Large intestine (tissue), 3 donors: ENCODE data around the gene NFATC1. TPM values are rescaled to one million over a fixed set of nuclear protein-coding genes. Genes with fewer than 3 reads are reported as not detected.

Experiments
- DNase-seq, 2 donors: peaks; one replicate each; pipeline versions ENCODE4 v3.0.0 to v3.0.0-alpha.2; 2013
- H3K27ac ChIP-seq: one replicate; pipeline ENCODE4 v1.5.1; 2013; ENCODE audit warnings: low read length
- H3K27me3 ChIP-seq: 2 replicates; pipeline ENCODE4 v1.6.1; 2013; ENCODE audit warnings: low read length; ENCODE audit not compliant: control insufficient read depth, insufficient read depth
- H3K36me3 ChIP-seq: 2 replicates; pipeline ENCODE4 v1.6.1; 2013; ENCODE audit warnings: low read length; ENCODE audit not compliant: control insufficient read depth, insufficient read depth
- H3K4me1 ChIP-seq: one replicate; pipeline ENCODE4 v1.6.1; 2013; ENCODE audit warnings: low read length; ENCODE audit not compliant: control insufficient read depth, insufficient read depth
- H3K4me3 ChIP-seq: one replicate; pipeline ENCODE4 v1.5.1; 2013; ENCODE audit warnings: low read length
- H3K9me3 ChIP-seq: one replicate; pipeline ENCODE4 v1.6.1; 2013; ENCODE audit warnings: mild to moderate bottlenecking, low read depth, low read length, moderate library complexity; ENCODE audit not compliant: control insufficient read depth
- WGBS: methylation state at CpG from one replicate; pipeline ENCODE4 v1.1.5; 2013; ENCODE audit warnings: low lambda C conversion rate; ENCODE audit not compliant: insufficient coverage; 5-methylcytosine and 5-hydroxymethylcytosine counted together
- polyA plus RNA-seq: library from polyadenylated mRNA; unstranded; fragments of 120-200 nt; gene quantifications from one replicate; pipeline ENCODE4 v1.2.1, GENCODE V29; 2013

NFATC1 gene
- polyA plus RNA-seq, 1 donor = 6.9 TPM

DNA sequence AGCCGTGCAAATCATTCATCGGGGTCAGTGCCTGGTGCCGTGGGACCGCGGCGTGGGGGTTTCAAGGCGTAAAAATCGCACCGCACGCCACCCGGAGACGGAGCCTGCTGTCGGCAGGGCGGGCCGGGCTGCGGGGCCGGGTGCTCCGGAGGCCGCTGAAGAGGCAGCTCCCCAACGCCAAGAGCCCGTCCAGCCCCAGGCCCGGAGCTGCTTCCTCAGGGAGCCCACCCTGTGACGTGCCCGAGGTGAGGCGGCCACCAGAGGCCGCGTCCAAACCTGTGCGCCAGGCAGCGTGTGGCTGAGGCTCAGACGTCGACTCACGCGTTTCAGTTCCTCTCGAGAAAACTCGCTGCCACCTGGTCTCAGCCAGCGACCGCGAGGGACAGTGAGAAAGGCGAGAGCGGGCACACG, 98.1 kb downstream of the NFATC1 start:
- Histone ChIP-seq H3K4me3 (no peak overlapping the region), H3K4me1 (peaks cover 9% of the 10 kb centered on the region), H3K27ac (no peak overlapping the region), H3K27me3 (no peaks in the 10 kb centered on the region), H3K36me3 (no peaks in the 10 kb centered on the region), H3K9me3 (peaks cover 47% of the 10 kb centered on the region)
- WGBS = no CpG with 5 or more reads among the region's 41 CpGs
- DNase-seq = no peak

DNA sequence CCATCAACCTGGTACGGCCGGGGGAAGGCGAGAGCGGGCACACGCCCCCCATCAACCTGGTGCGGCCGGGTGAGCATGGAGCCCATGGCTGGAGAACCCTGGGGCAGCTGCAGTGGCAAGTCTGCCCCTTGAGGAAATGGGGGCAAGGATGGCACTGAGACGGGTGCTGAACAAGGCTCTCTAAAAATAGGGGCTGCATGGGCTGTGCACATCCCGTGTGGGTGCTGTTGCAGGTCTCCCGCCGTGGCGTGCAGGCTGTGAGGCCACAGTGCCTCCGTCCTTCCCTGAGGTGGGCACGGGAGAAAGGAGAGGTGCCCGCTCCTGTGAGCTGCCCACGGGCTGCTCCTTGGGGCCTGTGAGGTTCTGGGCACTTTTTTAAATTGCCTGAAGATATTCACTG, 99.2 kb downstream of the NFATC1 start:
- H3K27ac ChIP-seq = no peak overlapping the region
- H3K9me3 ChIP-seq = peaks cover 52% of the 10 kb centered on the region
- DNase-seq = no peak
- no peaks in the 10 kb centered on the region for H3K27me3 ChIP-seq
- WGBS = no CpG with 5 or more reads among the region's 16 CpGs
- H3K36me3 ChIP-seq = no peaks in the 10 kb centered on the region
- H3K4me1 ChIP-seq = peaks cover 9% of the 10 kb centered on the region
- no peak overlapping the region for H3K4me3 ChIP-seq

DNA sequence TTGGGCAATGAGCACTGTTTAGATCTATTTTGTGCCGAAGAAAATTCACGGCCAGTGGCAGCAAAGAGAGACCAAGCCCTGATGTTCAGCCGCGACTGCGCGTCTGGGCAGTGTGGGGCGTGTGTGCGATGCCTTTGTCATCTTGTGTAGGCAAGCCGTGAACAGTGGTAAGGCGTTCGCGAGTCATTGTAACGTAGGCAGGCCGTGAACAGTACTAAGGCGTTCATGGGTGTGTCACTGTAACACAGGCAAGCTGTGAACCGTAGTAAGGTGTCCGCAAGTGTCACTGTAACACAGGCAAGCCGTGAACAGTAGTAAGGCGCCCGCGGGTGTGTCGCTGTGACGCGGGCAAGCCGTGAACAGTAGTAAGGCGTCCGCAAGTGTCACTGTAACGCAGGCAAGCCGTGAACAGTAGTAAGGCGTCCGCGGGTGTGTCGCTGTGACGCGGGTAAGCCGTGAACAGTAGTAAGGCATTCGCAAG, 99.9 kb downstream of the NFATC1 start:
- DNase-seq = no peak
- H3K9me3 ChIP-seq = peaks cover 52% of the 10 kb centered on the region
- no peaks in the 10 kb centered on the region for H3K36me3 ChIP-seq
- H3K27me3 ChIP-seq = no peaks in the 10 kb centered on the region
- no peak overlapping the region for H3K4me3 ChIP-seq
- peak overlapping the region; percentile 73 for H3K27ac ChIP-seq
- 98% methylated on average over 9 of the region's 37 CpGs for WGBS
- H3K4me1 ChIP-seq = peaks cover 9% of the 10 kb centered on the region

DNA sequence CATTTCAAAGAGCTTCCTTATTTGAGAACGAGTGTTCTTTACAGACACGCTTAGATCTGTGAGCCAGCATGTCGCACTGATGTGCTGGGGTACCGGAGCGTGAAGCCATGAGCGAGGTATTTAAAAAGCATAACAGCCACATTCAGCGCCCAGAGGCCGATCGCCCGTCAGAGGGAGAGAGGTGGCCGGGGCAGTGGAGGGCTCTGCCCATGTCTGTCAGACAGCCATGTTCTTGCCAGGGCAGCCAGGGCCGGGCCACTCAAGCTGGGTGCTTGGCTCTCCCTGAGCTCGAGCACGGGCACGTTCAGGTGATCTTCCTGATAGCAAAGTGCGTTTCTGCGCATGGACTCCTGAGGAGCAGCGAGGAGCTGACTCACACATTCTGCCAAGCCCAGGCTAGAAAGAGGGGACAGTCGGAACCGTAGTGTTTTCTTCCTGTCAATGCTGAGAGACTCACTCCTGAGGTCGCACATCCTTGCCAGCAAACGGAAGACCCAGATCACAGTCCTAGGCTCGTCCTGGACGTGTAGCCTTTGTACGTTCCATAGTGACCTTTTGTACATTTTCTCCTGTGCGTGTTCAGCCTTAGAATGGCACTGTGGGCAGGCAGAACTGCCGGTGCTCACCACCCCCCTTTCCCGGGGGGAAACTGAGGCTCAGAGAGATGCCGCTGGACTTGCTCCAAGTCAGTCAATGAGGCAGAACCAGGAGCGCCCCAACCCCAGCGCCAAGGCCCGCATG, 100.7 kb downstream of the NFATC1 start:
- Histone ChIP-seq H3K36me3 (no peaks in the 10 kb centered on the region), H3K4me3 (no peak overlapping the region), H3K27me3 (no peaks in the 10 kb centered on the region), H3K4me1 (peaks cover 9% of the 10 kb centered on the region), H3K9me3 (peaks cover 50% of the 10 kb centered on the region), H3K27ac (peak overlapping the region; percentile 73)
- no peak for DNase-seq
- WGBS = no CpG with 5 or more reads among the region's 32 CpGs

DNA sequence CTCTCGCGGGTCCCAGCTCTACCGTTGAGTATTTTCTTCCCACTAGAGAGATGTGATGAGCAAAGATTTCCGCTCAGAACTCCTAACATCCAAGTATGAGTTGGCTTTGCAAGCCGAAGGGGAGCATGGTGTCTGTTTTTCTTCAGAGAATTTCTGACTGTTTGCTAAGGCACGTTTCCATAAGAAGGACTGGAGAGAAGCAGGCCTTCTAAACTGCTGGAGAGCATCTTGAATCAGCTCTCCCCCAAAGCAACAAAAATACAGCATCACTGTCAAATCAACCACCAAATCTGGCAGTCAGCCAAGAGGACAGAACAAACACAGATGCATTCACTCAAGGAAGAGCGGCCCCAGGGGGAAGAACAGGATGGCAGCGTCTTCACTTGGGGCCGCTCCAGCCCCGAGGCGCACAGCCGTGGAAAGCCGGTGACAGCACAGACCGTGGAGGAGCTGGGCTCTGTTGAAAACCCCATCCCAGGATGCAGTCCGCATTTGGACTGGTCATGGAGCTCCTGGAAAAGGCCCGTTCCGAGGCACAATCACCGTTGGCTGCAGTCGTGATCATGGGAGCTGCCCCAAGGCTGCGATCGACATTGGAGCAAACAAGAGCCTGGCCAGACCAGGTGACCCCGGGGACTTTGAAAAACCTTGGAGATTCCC, 101.4 kb downstream of the NFATC1 start:
- H3K27ac ChIP-seq = peak overlapping the region; percentile 73
- peak; percentile 54 to 56 for DNase-seq
- H3K4me3 ChIP-seq = no peak overlapping the region
- peaks cover 43% of the 10 kb centered on the region for H3K9me3 ChIP-seq
- peaks cover 9% of the 10 kb centered on the region for H3K4me1 ChIP-seq
- no CpG with 5 or more reads among the region's 22 CpGs for WGBS
- H3K27me3 ChIP-seq = no peaks in the 10 kb centered on the region
- no peaks in the 10 kb centered on the region for H3K36me3 ChIP-seq

DNA sequence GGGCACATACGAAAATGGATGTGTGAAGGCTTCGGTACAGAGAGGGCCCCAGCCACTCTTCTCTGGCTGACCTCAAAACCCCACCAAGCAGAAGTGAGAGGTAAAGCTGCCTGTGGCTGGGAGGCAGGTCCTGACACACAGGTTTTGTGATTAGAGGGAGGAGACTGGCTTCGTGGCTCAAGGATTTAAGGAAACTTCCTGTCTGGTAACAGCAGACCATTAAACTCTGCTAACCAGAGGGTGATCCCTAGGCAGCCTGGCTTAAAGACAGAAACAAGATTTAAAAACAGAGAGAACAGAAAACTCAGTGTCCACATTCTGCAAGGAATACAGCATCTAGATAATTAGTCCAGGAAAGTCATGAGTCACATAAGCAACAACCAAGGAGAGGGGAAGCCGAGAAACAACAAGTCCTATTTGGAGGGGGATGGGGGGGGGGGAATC, 101.9 kb downstream of the NFATC1 start:
- Histone ChIP-seq H3K9me3 (peaks cover 43% of the 10 kb centered on the region), H3K4me3 (no peak overlapping the region), H3K27me3 (no peaks in the 10 kb centered on the region), H3K4me1 (peaks cover 9% of the 10 kb centered on the region), H3K27ac (peak overlapping the region; percentile 73), H3K36me3 (no peaks in the 10 kb centered on the region)
- no peak for DNase-seq
- no CpG with 5 or more reads among the region's 4 CpGs for WGBS

DNA sequence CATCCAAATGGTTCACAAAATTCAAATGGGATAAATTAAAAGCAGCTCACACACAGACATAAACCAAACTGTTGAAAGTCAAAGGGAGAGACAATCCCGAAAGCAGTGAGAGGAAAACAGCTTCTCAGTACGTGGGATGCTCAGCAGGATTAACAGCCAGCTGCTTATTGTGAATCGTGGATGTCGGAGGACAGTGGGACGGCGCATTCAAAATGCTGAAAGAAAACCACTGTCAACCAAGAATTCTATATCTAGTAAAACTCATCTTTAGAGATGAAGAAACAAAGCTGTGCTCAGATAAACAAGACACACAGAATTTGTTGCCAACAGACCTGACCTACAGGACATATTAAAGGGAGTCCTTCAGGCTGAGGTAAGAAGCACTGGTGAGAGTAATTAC, 102.9 kb downstream of the NFATC1 start:
- Histone ChIP-seq H3K36me3 (no peaks in the 10 kb centered on the region), H3K4me1 (peaks cover 9% of the 10 kb centered on the region), H3K27ac (no peak overlapping the region), H3K27me3 (no peaks in the 10 kb centered on the region), H3K9me3 (peaks cover 35% of the 10 kb centered on the region), H3K4me3 (no peak overlapping the region)
- 86% methylated on average over 1 of the region's 6 CpGs for WGBS
- DNase-seq = no peak

DNA sequence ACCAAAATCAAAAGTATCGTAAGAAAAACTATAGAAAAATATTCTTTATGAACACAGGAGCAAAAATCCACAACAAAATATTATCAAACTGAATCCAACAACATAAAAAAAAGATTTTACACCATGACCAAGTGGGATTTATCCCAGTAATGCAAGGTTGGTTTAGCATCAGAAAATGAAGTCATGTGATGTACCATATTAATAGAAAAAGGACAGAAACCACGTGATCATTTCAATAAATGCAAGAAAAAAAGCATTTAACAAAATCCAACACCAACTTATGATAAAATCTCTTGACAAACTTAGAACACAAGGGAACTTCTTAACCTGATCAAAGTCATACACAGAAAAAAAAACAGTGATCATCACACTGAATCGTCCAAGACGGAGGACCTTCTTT, 105.3 kb downstream of the NFATC1 start:
- WGBS = no CpG with 5 or more reads among the region's 4 CpGs
- H3K27ac ChIP-seq = no peak overlapping the region
- no peak overlapping the region for H3K4me3 ChIP-seq
- H3K4me1 ChIP-seq = peaks cover 9% of the 10 kb centered on the region
- no peaks in the 10 kb centered on the region for H3K27me3 ChIP-seq
- no peaks in the 10 kb centered on the region for H3K36me3 ChIP-seq
- DNase-seq = no peak
- H3K9me3 ChIP-seq = peaks cover 19% of the 10 kb centered on the region

DNA sequence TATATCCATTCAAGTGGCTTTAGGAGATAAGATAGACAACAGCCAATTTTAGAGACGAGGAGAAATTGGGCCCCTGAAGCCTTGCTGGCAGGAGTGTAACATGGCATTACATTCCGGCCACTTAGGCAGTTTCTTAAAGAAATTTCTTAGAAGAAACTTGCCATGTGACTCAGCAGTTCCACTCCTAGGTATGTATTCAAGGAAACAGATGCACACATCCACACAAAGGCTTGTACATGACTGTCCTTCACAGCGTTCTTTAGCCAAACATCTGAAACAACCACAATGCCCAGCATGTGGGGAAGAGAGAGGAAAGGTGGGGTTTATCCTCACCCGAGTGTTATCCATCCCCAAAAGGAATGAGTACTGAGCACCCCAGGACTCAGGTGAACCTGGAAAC, 107.1 kb downstream of the NFATC1 start:
- H3K27ac ChIP-seq = no peak overlapping the region
- H3K4me3 ChIP-seq = no peak overlapping the region
- H3K9me3 ChIP-seq = peaks cover 7% of the 10 kb centered on the region
- DNase-seq = no peak
- no CpG with 5 or more reads among the region's 4 CpGs for WGBS
- H3K36me3 ChIP-seq = no peaks in the 10 kb centered on the region
- H3K27me3 ChIP-seq = peaks cover 14% of the 10 kb centered on the region
- peaks cover 14% of the 10 kb centered on the region for H3K4me1 ChIP-seq

DNA sequence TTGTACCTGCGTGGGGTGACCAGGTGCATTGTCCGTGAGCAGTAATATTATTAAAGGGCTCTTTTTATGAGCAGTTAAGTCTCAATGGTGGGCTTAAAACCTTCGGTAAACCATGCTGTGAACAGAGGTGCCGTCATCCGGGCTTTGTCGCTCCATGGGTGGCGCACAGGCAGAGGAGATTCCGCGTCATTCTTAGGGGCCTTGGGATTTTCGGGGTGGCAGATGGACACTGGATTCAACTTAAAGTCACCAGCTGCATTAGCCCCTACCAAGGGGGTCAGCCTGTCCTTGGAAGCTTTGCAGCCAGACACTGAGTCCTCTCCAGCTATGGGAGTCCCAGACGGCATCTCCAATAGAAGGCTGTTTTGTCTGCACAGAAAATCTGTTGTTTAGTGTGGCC, 107.7 kb downstream of the NFATC1 start:
- WGBS = no CpG with 5 or more reads among the region's 11 CpGs
- H3K9me3 ChIP-seq = peaks cover 7% of the 10 kb centered on the region
- no peak for DNase-seq

More for the DNA sequence above, 107.7 kb downstream of the NFATC1 start:
- Histone ChIP-seq H3K36me3 (no peaks in the 10 kb centered on the region), H3K27ac (no peak overlapping the region), H3K4me1 (peaks cover 14% of the 10 kb centered on the region), H3K27me3 (peaks cover 20% of the 10 kb centered on the region), H3K4me3 (no peak overlapping the region)
